B cell (primary cell): ENCODE data around the gene CHTOP. TPM values are rescaled to one million over a fixed set of nuclear protein-coding genes. Genes with fewer than 3 reads are reported as not detected.

Experiments
- ATAC-seq: fragments of 200-7000 bp; cut with Tn5 transposase; one replicate; pipeline ENCODE4 v1.10.0; 2021; ENCODE audit warnings: low read depth, mild to moderate bottlenecking, moderate number of reproducible peaks, moderate library complexity
- CTCF ChIA-PET: fragments of 350-600 bp; sonication (Branson Sonifier 250); formaldehyde crosslinking; loops from one replicate; lab custom pipeline; 2021; ENCODE audit warnings: antibody characterized with exemption, inconsistent platforms; lab: Charles Lee
- POLR2A ChIA-PET: fragments of 350-600 bp; sonication (Branson Sonifier 250); formaldehyde crosslinking; loops from one replicate; lab custom pipeline; 2021; ENCODE audit warnings: antibody characterized with exemption; lab: Charles Lee
- DNase-seq: peaks from one replicate; pipeline ENCODE4 v3.0.0; 2013
- H2AFZ ChIP-seq: 2 replicates; pipeline ENCODE4 v1.6.1; 2012; ENCODE audit warnings: mild to moderate bottlenecking, low read depth, low read length; ENCODE audit not compliant: insufficient read depth, poor library complexity, severe bottlenecking
- H3K27ac ChIP-seq, 2 donors: 1 replicate in 1 of 2; 2 replicates in 1 of 2; pipeline ENCODE4 v1.5.1; 2012 to 2013; ENCODE audit warnings: low read length in 2 of 2, mild to moderate bottlenecking in 2 of 2, moderate library complexity in 1 of 2
- H3K27me3 ChIP-seq, 4 experiments: fragments of 200-600 bp in 1 of 4; sonication (generic) in 1 of 4; replicated peaks in 1 of 4; 1 replicate in 2 of 4; 2 replicates in 2 of 4; pipeline versions ENCODE4 v1.6.1 to v1.7.0; 2013 to 2016; ENCODE audit warnings: low read length in 3 of 4, mild to moderate bottlenecking in 2 of 4, mixed read lengths in 1 of 4, moderate library complexity in 1 of 4; ENCODE audit not compliant: insufficient read depth in 4 of 4, control insufficient read depth in 3 of 4; ENCODE audit errors: control extremely low read depth in 1 of 4
- H3K36me3 ChIP-seq, 2 experiments: replicated peaks in 1 of 2; 1 replicate in 1 of 2; 2 replicates in 1 of 2; pipeline versions ENCODE4 v1.6.1 to v1.7.1; 2013; ENCODE audit warnings: low read length in 1 of 2; ENCODE audit not compliant: insufficient read depth in 2 of 2, control insufficient read depth in 1 of 2; ENCODE audit errors: control extremely low read depth in 1 of 2, extremely low read depth in 1 of 2
- H3K4me1 ChIP-seq, 2 donors: fragments of 200-600 bp in 1 of 2; sonication (generic) in 1 of 2; 1 replicate in 1 of 2; 2 replicates in 1 of 2; pipeline versions ENCODE4 v1.5.1 to v1.6.1; 2013 to 2017; ENCODE audit warnings: low read length in 2 of 2; ENCODE audit not compliant: control insufficient read depth in 2 of 2, insufficient read depth in 2 of 2
- H3K4me2 ChIP-seq: replicated peaks from 2 replicates; pipeline ENCODE3; 2012; ENCODE audit warnings: mild to moderate bottlenecking, low read depth, low read length; ENCODE audit not compliant: poor library complexity, severe bottlenecking
- H3K4me3 ChIP-seq, 5 experiments: fragments of 200-600 bp in 1 of 5; sonication (generic) in 1 of 5; 1 replicate in 3 of 5; 2 replicates in 2 of 5; pipeline versions ENCODE4 v1.5.1 to v1.7.0; 2011 to 2016; ENCODE audit warnings: low read length in 4 of 5, mild to moderate bottlenecking in 4 of 5, low read depth in 2 of 5, control low read depth in 1 of 5, moderate library complexity in 1 of 5; ENCODE audit not compliant: insufficient read depth in 1 of 5; ENCODE audit errors: control extremely low read depth in 1 of 5, extremely low read depth in 1 of 5
- H3K79me2 ChIP-seq: fragments of 200-600 bp; sonication (generic); one replicate; pipeline ENCODE4 v1.6.0; 2016; ENCODE audit warnings: low read length; ENCODE audit not compliant: control insufficient read depth, insufficient read depth
- H3K9ac ChIP-seq: fragments of 200-600 bp; sonication (generic); 2 replicates; pipeline ENCODE4 v1.6.1; 2017; ENCODE audit warnings: mild to moderate bottlenecking, low read length, moderate library complexity
- H3K9me3 ChIP-seq, 3 donors: one replicate each; pipeline versions ENCODE4 v1.6.1 to v1.7.1; 2013; ENCODE audit warnings: low read length in 2 of 3; ENCODE audit not compliant: control insufficient read depth in 2 of 3, insufficient read depth in 1 of 3; ENCODE audit errors: control extremely low read depth in 1 of 3
- H4K20me1 ChIP-seq: 2 replicates; pipeline ENCODE4 v1.6.0; 2012; ENCODE audit warnings: mild to moderate bottlenecking, low read length; ENCODE audit not compliant: insufficient read depth, control insufficient read depth, poor library complexity, severe bottlenecking
- H3K27ac Mint-ChIP-seq: one replicate; pipeline ENCODE4 v1.8.0; 2021; ENCODE audit warnings: mixed read lengths
- H3K27me3 Mint-ChIP-seq: one replicate; pipeline ENCODE4 v1.8.0; 2021; ENCODE audit warnings: mixed read lengths
- H3K4me1 Mint-ChIP-seq: one replicate; pipeline ENCODE4 v1.8.0; 2021; ENCODE audit warnings: mixed read lengths
- H3K4me3 Mint-ChIP-seq: one replicate; pipeline ENCODE4 v1.8.0; 2021; ENCODE audit warnings: mixed read lengths
- H3K9me3 Mint-ChIP-seq: one replicate; pipeline ENCODE4 v1.8.0; 2022; ENCODE audit warnings: mixed read lengths; ENCODE audit not compliant: insufficient read depth
- CTCF ChIP-seq: fragments of 200-600 bp; IDR thresholded peaks from one replicate; pipeline ENCODE4 v1.8.0; 2022; ENCODE audit warnings: antibody characterized with exemption, mild to moderate bottlenecking
- EZH2 ChIP-seq: IDR thresholded peaks from 2 replicates; pipeline ENCODE4 v1.6.1; 2012; ENCODE audit warnings: borderline replicate concordance, low read depth, mild to moderate bottlenecking, moderate library complexity, low read length; ENCODE audit not compliant: insufficient read depth, poor library complexity, severe bottlenecking
- WGBS: methylation state at CpG from one replicate; pipeline ENCODE4 v1.1.5; 2013; ENCODE audit warnings: missing lambda C conversion rate; ENCODE audit not compliant: insufficient coverage; 5-methylcytosine and 5-hydroxymethylcytosine counted together
- intact Hi-C: fragments of 100-400 bp; cut with micrococcal nuclease; formaldehyde crosslinking; loops from one replicate; pipeline ENCODE4 v1.10.0; 2022
- polyA plus RNA-seq: library from polyadenylated mRNA; depleted of rRNA; stranded (reverse); fragments of >200 nt; gene quantifications from 2 replicates; pipeline ENCODE4 v1.2.3, GENCODE V29; 2012
- total RNA-seq, 2 donors: library from RNA; stranded (reverse); fragments of 120-200 nt in 1 of 2; gene quantifications; 1 replicate in 1 of 2; 2 replicates in 1 of 2; pipeline versions ENCODE4 v1.2.3 to v1.2.4, GENCODE V29; 2013 to 2022

The CHTOP gene
- total and polyA plus RNA-seq, 2 donors (not counting 1 experiment from before 2014, with no cell fraction given): 87.0 to 156 TPM

DNA sequence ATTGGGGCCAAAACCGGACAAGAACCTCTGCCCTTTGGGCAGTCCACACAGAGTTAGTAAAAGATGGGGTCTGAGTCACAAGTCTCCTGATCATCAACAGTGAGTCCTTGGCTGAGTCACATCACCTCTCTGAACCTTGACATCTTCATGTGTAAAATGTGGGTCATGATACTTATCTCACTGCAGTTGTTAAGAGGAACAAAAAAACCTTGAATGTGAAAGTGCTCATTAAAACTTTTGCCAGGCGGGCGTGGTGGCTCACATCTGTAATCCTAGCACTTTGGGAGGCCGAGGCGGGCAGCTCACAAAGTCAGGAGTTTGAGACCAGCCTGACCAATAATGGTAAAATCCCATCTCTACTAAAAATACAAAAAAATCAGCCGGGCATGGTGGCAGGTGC lies 36.7 kb upstream of the CHTOP start:
- H3K79me2 ChIP-seq: no peaks in the 10 kb centered on the region
- peaks cover 27 to 39% of the 10 kb centered on the region in 2 donors for H3K4me1 ChIP-seq
- H3K4me2 ChIP-seq: peak overlapping the region; percentile 26
- H3K4me1 Mint-ChIP-seq: peaks cover 37% of the 10 kb centered on the region
- H3K9me3 ChIP-seq: no peaks in the 10 kb centered on the region
- DNase-seq (no peak), ATAC-seq (no peak)
- no peaks in the 10 kb centered on the region for H3K27me3 Mint-ChIP-seq
- no peak overlapping the region for H3K9ac ChIP-seq
- peak overlapping the region; percentile 86 for H2AFZ ChIP-seq
- ChIA-PET POLR2A (interaction anchor here (0.7 to 1.8 kb wide), 3 partner anchors 32 to 64 kb away, joined by 3 to 5 read pairs (median 3); partner anchors contain the start of gene CHTOP), CTCF (interaction anchor here (0.9 to 1.6 kb wide), 2 partner anchors 25 to 86 kb away, joined by 3 to 6 read pairs; no protein-coding TSS in a partner anchor)
- intact Hi-C loops: no loop called here
- peak overlapping the region; percentile 96 for H3K27ac Mint-ChIP-seq
- H3K4me3 Mint-ChIP-seq: peak overlapping the region; percentile 29
- TF ChIP-seq EZH2: no peak
- no peak for TF ChIP-seq CTCF
- peak overlapping the region; percentile 94 to 97 for H3K27ac ChIP-seq
- no peaks in the 10 kb centered on the region for H4K20me1 ChIP-seq
- no peaks in the 10 kb centered on the region for H3K9me3 Mint-ChIP-seq
- H3K27me3 ChIP-seq: no peaks in the 10 kb centered on the region
- H3K36me3 ChIP-seq: no peaks in the 10 kb centered on the region
- WGBS: 69% methylated on average over 4 of the region's 6 CpGs
- H3K4me3 ChIP-seq: no peak overlapping the region
